C1 segment of cervical spinal cord (tissue), 14 donors: ENCODE results near the gene RHBDL1.
"Not testable (repeated sequence)": the region's sequence is repeated elsewhere in the genome, so short reads cannot be mapped to it uniquely, and the experiment has no call there.

Experiments used
- DNase-seq, 14 donors: peaks; one replicate each; lab custom pipeline; 2025; lab: John Stamatoyannopoulos, UW

RHBDL1 gene

DNA sequence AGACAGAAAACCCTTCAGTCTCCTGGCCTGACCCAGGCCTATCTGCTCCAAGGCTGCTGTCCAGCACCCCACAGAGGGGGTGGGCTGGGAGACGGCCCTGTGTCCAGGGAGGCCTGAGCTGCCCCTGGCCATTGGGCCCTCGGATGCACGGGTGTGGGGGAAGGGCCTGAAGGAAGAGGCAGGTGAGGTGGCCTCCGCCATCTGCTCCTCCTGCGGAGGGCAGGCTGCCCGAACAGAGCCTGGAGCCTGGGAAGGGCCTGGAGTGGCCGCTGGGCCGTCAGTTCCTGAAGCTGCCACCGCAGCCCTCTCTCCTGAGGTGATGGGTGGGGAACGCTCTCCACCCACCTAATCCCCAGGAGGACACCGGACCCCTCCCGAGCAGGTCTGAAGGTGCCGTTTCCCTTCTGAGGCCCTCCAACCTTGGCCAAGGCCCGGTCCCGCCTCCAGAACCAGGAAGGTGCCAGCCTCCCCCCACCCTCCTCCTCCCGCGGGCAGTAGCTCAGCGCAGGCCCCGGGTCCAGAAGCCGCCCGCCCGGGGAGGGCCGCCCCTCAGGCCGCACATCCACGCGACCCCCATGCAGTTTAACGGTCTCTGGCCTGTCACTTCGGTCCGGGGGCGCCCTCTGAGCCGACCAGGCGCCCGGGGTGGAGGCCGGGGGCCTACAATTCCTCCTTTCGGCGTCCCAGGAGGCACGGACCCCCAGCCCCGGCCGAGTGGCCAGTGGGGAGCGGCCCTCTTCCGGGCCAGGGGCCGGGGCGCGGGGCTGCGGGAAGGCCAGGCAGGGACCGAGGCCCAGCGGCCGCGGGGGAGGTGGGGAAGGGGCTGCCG lies 29.3 kb downstream of the RHBDL1 start:
- DNase-seq, result peak in 1 of 14 donors; percentile 83

DNA sequence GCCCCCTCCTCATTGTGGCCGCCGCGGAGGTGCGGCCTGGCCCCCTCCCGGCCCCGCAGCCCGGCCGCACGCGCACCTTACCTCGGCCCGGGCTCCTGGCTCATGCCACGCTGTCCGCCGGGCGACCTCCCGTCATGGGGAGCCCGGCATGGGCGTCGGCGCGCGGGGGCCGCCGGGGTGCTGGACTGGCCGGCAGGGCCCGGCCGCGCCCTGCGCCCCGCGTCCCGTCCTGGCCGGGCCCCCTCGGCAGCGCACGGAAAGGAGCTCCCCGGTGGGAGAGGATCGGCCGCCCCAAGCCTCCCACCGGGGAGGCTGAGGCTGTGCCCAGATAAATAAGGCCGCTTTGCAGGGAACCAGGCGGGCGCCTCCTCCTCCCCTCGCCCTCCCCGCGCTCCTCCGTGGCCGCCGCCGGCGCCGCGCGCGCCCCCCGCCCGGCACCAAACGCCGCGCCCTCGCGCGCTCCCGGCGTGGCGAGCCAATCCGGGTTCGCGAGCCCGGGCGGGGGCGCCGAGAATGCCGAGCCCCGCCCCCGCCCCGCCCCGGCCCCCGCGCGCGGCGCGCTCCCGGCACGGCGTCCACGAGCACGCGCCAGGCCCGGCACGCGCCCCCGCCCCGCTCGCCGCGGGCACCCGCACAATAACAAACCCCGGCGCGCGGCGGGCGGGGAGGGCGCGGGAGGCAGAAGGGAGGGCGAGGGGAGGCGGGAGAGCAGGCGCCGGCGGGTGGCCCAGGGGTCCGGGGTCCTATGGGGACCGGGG lies 30.1 kb downstream of the RHBDL1 start, which contains the start of gene FBXL16:
Gene FBXL16, minus strand, starts transcription at position 371 of the 758 bp plus-strand sequence. CDS start 8,396 bp downstream, outside the sequence.
- peak in 11 of 14 donors; percentile 18 to 80 (median 46) for DNase-seq

DNA sequence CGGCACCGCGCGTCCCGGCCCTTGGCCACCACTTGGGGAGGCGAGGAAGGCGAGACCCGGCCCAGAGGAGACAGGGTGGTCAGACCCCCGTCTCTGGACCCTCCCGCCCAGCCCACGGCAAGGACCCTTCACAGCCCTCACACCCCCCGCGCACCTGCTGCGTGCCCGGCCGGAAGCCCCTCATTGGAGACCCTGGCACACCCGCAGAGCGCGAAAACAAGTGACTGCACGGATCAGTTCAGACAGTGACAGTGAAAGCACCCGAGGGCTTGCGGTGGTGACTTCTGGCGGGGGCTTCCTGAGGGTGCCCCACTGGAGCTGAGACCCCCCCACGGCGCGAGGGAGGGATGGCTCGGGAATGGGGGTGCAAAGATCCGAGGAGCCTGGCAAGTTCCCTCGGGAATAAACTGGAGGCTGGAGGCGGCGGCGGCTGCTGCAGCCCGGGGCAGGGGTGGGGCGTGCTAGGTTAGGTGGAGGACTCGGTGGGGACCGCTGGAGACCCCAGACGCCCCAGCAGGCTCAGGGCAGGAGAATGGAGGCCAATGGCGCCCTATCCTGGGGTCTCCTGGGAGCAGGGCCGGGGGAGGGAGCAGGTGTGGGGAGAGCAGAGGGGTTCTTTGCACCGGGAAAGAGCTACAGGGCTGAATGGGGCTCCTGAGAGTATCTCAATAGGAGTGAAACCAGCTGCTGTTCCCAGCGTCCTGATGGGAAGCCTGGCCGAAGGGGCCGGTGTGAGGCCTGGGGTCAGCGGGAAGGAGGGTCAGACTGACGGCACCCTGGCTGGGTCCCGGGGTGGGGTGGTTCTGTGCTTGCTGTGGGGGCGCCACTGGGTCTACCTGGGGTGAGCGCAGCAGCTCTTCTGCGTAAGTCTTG lies 31.0 kb downstream of the RHBDL1 start:
- DNase-seq, result peak in 1 of 14 donors; percentile 75

GRCh38 chr16:707062-707538 lies 31.6 kb downstream of the RHBDL1 start:
- peak in 1 of 14 donors; percentile 69 for DNase-seq

- peak in 1 of 14 donors; percentile 46 for DNase-seq
Measured at GRCh38 chr16:708019-708418, 32.5 kb downstream of the RHBDL1 start.

- no peak for DNase-seq
Measured at GRCh38 chr16:708959-709358, 33.5 kb downstream of the RHBDL1 start.

- peak in 12 of 14 donors; percentile 21 to 93 (median 60) for DNase-seq
Measured at GRCh38 chr16:709566-710499, 34.4 kb downstream of the RHBDL1 start.

DNA sequence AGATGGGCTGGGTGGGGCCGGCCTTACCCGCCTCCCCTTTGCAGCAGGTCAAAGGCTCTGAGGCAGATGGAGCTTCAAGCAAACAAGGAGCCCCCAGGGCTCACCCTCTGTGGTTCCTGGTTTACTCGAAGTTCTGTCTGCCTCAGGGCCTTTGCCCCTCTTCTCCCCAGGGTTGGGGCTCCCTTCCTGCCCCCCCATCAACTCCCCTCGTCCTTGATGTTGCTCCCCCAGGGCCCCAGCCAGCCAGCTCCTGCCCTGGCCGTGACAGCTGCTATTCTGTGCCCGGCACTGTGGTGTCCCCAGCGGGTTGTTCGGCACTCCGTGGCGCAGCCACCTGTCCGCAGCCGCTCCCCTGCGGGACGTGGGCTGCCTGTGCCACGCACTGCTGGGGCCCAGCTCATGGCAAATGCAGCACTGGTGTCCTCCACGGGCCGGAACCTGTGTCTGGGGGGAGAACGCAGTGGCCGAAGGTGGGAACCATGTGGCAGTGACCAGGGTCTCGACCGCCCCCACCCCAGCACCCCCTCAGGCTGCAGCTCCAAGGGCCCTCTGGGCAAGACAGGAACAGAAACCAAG lies 35.1 kb downstream of the RHBDL1 start:
- no peak for DNase-seq

GRCh38 chr16:711084-711483 lies 35.6 kb downstream of the RHBDL1 start:
- no peak for DNase-seq

GRCh38 chr16:711548-712320 lies 36.3 kb downstream of the RHBDL1 start:
- peak in 10 of 14 donors; percentile 33 to 84 (median 54) for DNase-seq

GRCh38 chr16:712740-713250 lies 37.3 kb downstream of the RHBDL1 start:
- DNase-seq, result not testable (repeated sequence)

DNA sequence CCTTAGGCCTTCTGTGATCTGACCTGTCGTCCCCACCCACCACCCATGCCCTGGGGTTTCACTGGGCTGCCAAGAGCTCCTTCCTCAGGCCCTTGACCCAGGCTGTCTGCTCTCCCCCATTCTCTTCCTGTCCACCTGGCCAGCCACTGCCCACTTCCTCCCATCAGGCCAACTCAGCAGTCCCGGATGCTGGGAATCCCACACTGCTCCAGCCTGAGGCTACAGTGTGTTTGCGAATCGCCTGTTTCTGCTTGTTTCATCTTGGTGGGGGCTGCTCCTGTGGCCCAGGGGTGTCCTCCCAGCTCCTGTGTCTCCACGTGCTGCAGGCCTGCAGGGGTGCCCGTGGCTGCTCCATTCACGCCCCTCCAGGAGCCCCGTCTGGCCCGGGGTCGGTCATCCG lies 38.6 kb downstream of the RHBDL1 start:
- no peak for DNase-seq

GRCh38 chr16:714558-715476 lies 39.3 kb downstream of the RHBDL1 start, which contains the start of gene METRN:
TSS of gene METRN (plus strand) at chr16:715118. CDS start at chr16:715290, 172 bp downstream.
- DNase-seq, result peak in 13 of 14 donors; percentile 51 to 93 (median 78)

- peak in 3 of 14 donors; percentile 58 to 71 (median 66) for DNase-seq
Measured at GRCh38 chr16:715477-716199, 40.2 kb downstream of the RHBDL1 start.

- peak in 13 of 14 donors; percentile 51 to 91 (median 82) for DNase-seq
Measured at GRCh38 chr16:716200-716568, 40.7 kb downstream of the RHBDL1 start.

DNA sequence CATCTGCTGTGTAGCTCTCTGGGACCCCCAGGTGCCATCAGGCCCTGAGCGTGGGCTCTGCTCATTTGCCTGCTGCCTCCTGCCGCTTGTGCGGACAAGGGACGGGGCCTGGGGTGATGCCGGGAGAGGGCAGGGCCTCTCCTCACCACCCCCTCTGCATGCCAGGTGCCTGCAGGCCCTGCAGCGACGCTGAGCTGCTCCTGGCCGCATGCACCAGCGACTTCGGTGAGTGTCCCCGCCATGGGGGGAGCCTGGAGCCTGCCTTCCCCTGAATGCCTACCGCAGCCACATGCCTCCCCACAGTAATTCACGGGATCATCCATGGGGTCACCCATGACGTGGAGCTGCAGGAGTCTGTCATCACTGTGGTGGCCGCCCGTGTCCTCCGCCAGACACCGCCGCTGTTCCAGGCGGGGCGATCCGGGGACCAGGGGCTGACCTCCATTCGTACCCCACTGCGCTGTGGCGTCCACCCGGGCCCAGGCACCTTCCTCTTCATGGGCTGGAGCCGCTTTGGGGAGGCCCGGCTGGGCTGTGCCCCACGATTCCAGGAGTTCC lies 41.4 kb downstream of the RHBDL1 start:
- peak in 2 of 14 donors; percentile 25 to 65 for DNase-seq
